Activated naive CD4-positive, alpha-beta T cell treated with Interleukin-2 at 50 U/mL for 16 hours (primary cell): ENCODE measurements around the gene MSL3B.

Experiments used
- DNase-seq: peaks from one replicate; pipeline ENCODE4 v3.0.0-alpha.2; 2020

The MSL3B gene

DNA sequence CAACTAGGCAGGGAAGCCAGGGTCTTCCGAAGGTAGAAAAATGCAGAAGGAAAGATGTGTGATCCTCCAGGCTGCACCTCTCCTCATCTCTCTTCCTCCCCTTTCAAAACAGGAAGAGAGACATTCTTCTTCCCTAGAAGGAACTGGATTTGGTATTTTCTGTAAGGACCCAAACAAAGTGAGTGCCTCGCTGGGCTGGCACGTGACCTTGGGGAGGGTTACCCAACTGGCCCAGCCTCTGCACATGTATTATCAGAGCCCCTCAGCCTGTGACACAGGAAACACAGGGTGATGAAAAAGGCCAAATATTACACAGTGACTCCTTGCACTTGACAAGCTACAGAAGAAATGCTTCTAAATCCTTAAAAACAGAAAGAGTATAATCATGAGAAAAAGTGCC is 16.1 kb downstream of the MSL3B start:
- DNase-seq = no peak

DNA sequence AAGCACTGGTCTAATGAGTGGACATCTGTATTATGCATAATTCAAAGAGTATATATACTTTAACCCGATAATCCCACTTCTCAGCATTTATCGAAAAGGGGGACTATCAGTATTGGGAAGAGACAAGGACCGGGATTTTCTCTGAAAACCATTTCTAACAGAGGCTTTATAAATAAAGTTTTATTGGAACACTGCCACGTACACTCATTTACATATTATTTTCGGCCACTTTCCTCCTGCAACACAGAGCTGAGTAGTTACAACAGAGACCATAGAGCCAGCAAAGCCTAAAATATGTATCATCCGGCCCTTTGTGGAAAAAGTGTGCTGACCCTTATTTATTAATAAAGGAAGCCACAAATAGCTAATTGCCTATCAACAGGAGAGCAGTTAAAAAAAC is 17.0 kb downstream of the MSL3B start:
- DNase-seq = no peak

DNA sequence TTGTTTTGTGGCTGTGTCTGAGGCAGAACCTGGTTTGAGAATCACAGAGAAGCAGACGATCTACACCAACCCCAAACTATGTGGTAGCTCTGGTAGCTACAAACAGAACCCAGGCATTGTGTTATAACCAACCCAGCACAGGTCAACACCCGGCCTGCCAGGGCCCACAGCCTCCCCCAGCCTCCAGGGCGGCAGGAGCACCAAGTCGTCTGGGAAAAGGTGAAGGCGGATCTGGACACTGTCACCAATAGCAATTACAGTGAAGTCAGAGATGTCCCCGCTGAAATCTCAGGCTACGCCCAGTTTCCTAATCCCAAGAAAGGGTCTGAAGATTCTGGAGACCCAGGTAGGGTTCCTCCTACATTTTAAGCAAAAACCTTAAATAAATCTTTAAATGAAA is 17.4 kb downstream of the MSL3B start:
- DNase-seq = no peak

DNA sequence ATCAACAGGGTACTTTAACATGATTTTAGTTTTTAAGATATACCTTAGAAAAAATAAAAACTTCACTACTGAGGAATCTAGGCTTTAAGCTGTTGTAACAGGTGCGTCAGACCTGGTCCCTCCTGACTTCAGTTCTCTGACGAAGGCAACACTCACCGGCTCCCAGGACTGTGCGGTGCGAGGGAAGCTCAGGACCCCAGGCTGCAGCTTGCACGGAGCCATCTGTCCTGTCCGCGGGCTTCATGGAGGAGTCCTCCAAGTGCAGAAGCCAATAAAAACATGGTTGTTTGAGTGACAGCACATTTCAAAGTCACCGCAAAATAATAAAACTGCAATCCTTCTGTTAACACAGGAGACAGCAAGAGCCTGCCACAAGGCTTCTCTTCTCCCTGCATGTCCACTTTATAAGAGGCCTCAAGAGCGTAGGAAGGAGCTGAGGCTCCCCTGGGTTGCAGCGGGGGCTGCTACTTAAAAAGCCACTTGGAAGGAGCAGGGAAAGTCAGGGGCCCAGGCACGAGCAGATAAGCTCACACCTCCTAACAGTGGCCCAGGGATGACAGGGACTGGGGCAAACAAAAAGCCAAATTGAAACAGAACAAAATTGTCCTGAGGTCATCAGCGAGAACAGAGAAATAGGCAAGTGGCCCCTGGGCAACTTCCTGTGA is 18.4 kb downstream of the MSL3B start:
- DNase-seq = no peak

DNA sequence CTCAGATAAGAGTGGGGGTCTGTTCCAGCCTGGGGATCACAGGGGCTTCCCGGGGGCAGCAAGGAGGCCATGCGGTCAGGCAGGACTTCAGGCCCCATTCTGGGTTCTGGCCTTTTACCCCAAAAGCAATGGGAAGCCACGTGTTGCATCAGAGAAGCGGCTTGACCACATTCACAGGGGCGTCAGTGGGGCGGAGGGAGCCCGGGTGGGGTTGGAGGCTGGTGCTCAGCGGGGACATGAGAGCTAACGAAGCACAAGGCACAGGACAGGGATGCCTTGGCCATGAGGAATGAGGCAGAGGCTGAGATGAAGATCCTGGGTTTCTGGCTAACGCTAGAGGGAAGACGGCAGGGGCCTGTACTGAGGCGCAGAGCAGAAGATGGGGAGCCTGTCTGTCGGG is 19.9 kb downstream of the MSL3B start:
- DNase-seq = no peak

DNA sequence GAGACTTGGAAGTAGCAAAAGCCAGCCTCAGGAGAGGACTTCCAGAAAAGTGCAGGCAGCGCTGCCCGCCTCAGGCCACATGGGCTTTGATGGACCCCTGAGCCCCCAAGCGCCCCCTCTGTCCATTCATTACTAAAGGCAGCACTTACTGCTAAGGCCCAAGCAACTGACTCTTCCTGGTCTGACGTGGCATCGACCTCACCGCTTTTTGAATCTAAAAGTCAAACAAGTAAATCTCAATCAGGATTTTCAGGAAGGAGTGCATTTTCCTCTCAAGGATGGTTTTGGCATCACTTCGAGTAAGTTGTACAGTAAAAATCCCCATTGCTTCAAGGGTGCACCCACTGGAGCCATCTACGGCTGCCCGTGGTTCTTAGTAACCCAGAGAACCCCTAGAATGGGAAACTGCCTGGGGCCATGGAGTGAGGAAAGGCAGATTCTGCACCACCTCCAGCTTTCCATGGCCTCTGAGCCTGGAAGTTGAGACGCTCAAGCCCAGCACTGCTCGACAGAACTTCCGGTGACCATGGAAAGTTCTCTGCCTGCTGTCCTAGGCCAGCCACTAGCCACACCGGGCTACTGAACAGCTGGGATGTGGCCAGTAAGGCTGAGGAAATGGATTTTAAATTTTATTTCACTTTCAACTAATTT is 20.8 kb downstream of the MSL3B start:
- no peak for DNase-seq

DNA sequence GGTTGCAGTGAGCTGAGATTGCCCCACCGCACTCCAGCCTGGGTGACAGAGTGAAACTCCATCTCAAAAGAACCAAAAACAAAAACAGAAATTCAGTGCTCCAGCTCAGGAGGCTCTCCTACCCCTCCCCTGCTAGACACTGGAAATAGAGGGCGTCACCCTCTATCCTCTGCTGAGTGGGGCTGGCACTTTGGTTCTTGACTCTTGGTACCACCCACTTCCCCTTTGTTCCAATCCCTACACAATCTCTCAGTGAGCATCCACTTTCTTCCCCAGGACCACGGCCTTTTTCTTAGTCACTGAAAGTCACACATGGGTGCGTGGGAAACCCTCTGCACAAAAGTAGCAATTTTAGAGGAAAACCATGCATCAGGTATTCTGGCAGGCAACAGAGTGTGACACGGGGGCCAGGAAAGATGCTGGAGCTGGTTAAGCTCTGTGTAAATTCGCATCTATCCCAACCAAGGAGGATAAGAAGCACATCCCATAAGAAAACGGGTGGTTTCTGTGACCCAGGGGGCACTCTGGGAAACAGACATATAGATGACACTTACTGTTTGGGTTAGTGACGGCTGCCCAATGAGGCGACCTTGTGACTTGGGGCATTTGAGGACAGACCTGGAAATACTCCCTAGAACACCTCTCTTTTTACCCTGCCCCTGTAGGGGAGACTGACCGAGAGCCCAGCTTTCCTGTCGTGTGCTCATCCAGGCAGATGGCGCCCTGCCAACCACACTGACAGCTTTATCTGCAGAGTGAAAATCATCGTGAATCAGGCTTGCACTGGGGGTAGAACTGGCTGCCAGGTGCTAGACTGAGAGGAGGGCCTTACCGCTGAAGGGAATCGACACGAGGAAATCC is 21.6 kb downstream of the MSL3B start:
- no peak for DNase-seq

DNA sequence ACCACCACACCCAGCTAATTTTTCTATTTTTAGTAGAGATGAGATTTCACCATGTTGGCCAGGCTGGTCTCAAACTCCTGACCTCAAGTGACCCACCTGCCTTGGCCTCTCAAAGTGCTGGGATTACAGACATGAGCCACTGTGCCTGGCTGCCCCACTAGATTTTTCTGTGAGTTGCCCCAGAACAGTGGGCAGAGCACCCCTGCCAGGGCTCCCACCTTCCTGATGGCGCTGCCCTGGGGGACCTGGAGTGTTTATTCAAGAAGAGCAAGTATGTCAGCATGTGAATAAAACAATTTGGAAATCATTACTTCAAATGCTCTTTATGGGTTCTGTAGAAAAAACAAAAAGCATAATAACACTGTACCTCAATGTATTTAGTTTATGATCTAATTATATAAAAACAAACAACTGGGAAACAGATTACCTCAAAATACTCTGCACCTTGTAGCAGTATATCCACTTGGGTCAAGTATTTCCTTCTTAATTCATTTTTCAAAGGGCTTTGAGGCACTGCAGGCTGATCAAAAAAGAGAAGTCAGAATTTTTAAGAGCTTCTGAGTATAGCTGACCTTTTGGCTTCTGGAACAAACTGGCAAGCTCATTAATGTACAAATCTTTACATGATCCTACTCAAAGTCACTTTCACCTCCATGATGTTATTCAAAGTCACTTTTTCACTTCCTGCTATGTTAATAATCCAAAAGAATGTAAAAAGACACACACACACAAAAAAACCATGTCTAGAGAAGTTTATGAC is 22.7 kb downstream of the MSL3B start:
- DNase-seq = no peak

DNA sequence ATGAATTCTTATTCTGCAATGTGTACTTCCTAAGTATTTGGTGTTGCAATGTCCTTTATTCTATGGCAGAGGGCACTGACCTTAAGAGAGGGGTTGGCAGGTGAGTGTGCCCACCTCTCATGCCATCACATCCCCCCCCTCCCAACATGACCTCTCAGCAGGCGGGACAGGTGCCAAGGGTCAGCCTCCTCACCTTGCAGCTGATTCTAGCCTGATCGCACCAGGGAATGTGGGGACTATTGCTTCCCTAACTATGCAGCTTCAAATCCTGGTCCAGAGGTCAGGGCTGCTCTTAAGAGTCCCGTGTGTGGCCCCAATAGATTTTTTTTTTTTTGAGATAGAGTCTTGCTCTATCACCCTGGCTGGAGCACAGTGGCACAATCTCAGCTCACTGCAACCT is 23.4 kb downstream of the MSL3B start:
- DNase-seq = no peak

DNA sequence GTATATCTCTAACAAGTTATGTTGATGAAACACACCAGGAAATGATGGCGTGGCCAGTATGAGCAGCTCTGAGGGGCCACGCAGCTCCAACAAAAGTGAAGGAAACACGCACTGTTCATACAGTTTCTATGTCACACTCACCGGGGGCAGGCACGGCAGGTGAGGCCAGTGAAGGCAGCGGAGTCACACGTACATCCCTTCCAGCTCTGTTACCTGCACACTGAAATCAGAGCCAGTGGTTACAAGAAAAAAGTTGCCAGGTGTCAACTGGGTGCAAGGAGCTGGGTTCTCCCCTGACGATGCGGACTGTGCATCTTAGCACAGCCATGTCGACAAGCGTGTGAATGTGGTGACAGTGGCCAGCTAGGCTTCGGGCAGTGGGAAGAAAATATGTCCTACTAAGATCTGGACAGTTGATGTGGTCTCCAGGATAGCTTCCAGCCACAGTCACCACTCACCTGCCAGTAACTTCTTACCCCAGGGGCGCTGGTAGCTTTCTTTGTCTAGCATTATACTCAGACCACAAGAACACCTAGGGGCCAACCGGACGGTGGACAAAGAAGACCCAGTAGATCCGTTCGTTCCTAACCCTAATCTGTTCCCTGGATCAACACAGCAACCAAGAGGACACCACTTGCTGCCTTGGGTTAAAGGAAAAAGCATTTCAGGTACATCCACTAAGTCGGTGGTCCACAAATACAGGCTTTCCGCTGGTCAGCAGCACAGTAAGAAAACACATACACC is 23.9 kb downstream of the MSL3B start:
- DNase-seq = no peak

DNA sequence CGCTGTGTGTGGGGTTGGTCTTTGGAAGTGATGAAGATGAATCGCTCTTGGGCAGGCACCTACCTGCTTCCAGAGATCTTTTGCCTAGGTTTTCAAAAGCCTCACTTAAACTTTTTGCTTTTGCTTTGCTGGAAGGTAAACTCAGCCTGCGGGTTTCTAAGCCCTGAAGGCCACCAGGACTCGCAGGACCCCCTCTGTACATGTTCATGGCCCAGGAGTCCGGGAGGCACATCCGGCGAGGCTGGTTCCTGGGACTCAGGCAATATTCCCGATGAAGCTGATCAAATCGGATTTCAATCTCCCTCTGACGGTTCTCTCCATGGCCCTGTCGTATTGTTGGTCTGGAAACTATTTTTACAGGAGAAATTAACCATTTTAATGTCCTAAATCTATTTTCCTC is 27.0 kb downstream of the MSL3B start:
- DNase-seq = no peak

DNA sequence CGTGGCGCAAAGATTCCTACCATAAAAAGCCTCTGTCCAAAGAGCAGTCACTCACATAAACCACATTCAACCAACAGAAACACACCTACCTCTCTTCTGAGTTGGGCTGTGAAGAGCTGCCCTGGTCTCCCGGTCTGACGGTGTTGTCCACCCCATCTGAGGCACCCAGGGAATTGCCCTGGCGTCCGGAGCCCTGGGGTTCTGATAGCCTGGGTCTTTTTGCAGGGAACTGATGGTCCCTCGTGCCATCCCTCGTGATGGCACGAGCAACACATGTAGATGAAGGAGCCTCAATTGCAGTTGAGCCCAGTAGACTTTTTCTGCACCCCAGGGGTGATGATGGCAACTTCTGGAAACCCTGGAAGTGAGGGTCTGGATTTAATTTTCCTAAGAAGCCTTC is 27.7 kb downstream of the MSL3B start:
- DNase-seq = no peak

DNA sequence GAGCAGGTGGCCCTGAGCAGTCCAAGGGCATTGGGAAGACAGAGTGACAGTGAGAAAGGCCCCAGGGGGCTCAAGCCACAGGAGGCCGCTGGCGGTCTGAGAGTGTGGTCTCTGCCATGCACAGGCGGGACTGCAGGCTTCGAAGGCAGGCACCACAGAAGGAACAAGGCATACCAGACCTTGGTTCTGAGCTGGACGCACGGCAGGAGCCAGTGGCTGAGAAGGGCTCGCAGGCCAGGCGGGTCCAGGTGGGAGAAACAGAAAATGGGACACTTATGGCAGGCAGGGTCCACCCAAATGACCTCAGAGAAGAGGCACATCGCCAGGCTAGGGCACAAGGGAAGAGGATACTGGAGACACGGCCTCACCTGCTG is 28.8 kb downstream of the MSL3B start:
- DNase-seq = no peak

DNA sequence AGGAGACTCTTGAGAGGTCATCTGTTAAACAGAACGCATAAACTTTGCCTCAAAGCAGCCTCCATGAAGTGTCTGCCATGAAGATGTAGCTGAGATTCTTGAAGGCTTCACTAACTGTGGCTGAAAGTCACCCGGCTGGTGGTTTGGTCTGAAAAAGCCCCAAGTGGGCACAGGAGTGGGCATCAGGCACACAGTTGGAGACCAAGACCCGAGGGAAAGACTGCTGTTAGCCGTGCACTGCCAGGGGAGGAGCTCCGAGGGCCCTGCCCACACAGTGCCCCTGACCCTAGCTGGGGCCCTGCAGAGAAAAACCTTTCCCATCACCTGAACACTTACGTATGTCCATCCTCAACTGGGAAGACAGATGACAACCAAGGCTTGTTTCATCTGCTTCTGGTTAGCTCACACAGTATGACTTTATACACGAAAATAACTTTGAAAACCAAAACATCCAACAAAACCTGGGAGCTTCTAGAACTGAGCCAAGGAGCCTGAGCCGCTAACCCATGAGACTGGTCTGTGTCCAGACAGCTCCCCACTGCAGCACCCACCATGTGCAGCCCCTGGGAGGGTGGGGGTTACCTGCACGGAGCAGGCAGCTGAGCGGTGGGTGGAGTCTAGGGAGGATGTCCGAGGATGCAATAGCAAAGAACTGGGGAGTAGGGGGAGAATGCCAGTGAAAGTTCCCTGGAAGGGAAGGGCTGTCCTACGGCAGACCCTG is 29.3 kb downstream of the MSL3B start:
- DNase-seq = no peak

DNA sequence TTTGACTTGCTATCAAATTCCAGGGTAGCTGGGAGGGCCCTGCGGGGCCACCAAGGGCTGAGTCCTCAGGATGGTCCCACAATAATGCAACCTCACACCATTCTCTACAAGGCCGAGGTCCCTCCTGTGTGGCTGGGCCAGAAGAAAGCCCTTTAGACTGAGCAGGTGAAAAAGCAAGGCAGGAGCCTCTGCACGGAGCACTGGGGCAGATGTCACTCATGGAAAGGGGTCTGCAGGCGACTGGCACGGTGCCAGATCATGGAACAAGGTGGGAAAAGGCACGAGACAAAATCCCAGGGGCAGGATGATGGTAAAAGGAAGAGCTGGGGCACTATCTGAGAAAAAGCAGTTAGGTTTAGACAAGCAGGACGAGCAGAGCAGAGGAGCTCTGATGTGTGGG is 29.9 kb downstream of the MSL3B start:
- DNase-seq = no peak

DNA sequence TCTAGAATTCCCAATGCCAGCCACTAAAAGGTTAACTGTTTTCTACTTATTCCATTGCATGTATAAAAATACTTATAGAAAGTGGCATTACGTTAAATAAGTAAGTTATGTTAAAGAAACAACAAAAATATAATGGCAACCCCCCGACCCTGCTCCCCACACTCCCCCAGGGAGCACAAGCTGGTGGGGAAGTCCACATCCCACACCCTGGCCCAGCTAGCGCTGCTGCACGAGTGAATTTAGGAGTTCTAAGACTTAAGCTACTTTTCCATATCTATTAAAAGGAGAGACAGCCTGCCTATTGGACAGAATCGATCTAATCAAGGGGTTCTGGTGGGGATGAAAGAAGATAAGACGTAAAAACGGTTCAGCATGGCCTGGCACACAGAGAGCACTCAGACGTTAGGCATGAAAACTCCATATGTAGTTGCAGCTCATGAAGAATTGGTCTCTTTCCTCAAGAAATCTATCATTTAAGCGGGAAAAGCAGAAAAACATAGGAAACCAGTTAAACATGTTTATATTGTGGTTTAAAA is 30.4 kb downstream of the MSL3B start:
- DNase-seq = no peak

DNA sequence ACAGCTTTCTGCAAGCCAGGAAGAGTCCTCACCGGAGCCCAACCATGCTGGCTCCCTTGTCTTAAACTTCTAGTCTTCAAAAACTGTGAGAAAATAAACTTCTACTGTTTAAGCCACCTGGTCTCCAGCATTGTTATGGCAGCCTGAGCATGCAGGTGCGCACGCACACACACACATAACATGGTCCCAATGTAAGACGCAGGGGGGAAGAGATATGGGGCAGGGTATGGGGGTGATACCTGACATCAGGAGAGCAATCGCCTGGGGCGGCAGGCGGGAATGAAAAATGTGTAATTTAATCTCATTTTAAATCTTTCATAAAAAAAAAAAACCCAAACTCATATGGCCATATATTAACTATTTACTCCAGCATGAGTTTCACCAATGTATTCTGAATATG is 31.8 kb downstream of the MSL3B start:
- DNase-seq = no peak

DNA sequence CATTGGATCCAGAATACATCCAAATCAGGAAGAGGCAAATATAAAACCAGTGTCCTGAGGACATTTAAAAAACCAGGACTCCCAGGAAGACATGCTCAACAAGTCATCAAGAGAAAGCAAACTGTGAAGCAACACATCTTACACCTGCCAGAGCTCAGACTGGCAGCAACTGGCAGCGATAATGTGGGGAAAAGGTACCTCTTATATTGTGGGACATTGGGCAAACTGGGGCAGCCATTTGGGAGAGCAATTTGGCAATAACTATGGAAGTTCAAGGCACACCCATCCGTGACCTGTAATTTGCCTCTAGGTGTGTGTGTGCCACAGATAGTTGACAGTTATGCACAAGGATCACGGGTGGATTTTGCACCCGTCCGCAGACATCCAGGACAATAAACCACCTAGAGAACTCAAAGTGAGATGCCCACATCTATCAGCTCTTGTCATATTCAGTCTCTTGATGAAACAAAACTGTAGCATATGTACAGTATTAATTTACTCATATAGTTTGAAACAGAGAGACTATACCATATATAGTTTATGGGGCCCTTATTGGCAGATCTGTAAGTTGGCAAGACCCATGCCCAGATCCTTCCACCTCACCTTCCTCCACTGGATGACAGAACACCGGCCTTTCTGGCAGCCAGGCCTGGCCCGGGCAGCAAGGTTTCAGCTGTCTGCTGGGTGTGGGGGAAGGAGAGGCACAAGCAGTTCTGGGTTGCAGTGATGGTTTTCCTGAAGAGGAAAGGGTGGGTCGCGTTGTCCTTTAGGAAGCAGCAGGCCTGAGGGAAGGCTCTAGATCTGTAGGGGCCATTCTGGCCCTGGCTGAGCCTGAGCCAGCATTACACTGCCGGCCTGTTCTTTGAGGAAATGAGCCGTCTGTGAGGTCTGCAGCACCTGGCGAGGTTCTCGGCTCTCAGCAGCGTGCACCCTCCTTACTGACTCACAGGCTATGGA is 32.7 kb downstream of the MSL3B start:
- no peak for DNase-seq

DNA sequence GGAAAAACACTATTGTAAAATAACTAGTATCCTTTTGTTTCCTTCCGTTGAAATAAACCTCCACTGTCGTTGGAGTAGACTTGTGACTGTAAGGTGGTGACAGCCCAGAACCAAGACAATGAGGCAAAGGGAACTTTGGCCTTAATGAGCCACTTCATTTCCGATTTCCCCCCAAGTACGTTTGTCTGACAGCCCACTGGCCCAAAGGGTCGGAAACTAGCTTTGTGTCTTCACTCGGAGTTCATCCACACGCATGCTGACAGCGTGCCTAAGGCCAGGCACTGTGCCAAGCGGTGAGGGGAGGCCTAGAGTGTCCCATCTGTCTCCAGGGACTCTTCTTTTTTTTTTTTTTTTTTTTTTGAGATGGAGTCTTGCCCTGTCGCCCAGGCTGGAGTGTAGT is 34.8 kb downstream of the MSL3B start:
- no peak for DNase-seq

DNA sequence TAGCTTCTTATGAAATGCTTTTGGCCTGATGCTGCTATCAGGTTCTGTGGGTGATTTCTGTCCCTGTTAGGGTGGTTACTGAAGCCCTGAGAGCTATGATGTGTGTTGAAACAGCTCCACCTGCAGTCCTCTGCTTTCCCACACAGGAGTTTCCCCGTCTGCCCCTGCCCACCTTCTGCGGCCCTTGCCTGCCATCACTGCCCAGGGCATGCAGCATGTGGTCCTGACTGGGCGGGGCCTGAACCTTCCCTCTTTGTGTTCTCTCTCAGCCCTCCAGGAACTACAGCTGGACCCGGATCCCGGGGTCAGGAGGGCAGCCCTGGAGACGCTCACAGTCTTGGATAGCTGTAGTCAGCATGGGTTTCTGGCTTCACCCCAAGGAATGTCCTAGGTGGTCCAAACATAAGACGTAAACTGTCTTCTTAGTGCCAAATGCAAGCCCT is 35.3 kb downstream of the MSL3B start:
- no peak for DNase-seq
